GM18868 (cell line): ENCODE data around the gene BCL2L13.
"Not testable (repeated sequence)": the region's sequence is repeated elsewhere in the genome, so short reads cannot be mapped to it uniquely, and the experiment has no call there.

Experiments
- ATAC-seq: cut with Tn5 transposase; IDR thresholded peaks from one replicate; pipeline ENCODE4 v1.9.1; 2021; ENCODE audit warnings: mild to moderate bottlenecking, moderate library complexity; ENCODE audit not compliant: unreplicated experiment

BCL2L13 gene

GRCh38 chr22:17754233-17754925 is 115.8 kb downstream of the BCL2L13 start:
- ATAC-seq = no peak

- no peak for ATAC-seq
Observed at GRCh38 chr22:17761138-17761488, 122.6 kb downstream of the BCL2L13 start.

DNA sequence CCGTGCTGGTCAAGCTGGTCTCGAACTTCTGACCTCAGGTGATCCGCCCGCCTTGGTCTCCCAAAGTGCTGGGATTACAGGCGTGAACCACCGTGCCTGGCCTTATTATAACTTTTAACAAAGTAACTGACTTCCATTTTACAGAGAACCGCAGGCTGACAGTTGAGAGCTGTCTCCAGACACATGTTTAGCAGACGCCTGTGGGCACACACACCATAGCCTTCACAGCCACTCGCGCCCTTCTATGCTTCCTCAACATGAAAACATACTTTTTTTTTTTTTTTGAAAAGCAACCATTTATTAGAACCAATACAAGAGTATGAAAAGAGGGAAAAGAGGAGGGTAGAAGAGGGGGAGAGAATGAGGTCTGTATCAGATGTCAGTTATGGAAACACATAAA is 124.9 kb downstream of the BCL2L13 start:
- ATAC-seq = not testable (repeated sequence)

- ATAC-seq = no peak
Observed at GRCh38 chr22:17764036-17764435, 125.5 kb downstream of the BCL2L13 start.

- not testable (repeated sequence) for ATAC-seq
Observed at GRCh38 chr22:17764852-17765251, 126.3 kb downstream of the BCL2L13 start.

DNA sequence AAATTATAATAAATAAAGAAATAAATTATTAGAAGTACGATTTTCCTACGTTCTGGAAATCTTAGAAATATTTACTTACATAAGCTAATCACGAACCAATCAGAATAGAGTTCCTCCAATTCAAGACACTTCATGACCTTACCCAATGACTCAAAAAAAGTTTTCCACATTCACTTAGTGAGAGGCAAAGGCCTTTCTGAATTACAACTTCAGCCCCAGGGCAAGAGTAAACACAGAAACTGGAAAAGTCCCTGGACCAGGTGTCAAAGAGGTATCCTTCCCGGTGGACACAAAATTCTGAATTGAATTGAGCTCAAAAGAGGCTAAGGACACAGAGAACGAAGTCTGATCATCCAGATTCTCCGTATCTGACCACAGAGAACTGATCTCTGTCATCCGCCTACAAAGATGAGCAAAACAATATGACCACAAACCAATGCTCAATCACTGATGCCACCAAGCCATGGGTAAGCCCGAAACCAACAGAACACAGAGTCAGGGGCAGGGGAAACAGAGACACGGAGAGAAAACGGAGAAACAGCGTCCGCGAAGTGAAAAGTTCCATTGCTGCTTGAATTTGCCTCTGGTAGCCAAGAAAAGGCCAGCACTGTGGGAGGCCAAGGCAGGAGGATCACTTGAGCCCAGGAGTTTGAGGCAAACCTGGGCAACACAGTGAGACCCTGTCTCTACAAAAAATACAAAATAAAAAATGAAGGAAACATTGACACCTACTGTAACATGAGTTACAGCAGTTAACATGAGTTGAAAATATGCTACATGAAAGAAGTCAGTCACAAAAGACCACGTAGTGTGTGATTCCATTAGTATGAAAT is 128.9 kb downstream of the BCL2L13 start:
- ATAC-seq = peak; percentile 87

DNA sequence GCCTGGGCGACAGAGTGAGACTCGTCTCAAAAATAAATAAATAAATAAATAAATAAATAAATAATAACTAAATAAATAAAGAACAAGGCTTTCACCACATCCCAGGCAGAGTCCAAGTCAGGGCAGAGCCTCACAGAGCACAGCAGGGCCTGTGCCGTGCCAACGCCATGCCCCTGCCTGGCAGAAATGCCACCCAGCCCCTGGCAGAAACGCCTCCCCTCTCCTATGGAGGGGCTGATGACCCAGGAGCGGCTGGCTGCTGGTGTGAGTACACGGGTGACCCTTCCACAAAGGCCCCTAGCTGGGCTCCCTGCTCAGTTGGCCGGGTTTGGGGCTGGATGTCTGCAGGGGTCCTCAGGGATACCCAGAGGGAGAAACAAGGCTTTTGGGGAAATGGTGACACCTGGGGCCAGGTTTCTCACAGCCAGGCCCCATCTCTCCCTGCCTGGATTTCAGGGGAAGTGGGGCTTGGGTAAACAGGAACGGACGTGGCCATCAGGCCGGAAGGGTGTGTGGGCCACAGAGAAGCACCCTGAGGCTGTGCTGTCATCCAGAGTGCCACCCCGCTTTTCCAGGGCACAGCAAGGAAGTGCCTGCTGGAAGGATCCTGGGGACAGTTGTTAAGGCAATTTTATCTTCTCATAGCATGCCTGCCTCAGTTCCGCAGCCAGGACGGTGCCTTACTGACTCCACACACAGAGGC is 130.6 kb downstream of the BCL2L13 start:
- ATAC-seq = no peak

- no peak for ATAC-seq
Observed at GRCh38 chr22:17769716-17770082, 131.1 kb downstream of the BCL2L13 start.

DNA sequence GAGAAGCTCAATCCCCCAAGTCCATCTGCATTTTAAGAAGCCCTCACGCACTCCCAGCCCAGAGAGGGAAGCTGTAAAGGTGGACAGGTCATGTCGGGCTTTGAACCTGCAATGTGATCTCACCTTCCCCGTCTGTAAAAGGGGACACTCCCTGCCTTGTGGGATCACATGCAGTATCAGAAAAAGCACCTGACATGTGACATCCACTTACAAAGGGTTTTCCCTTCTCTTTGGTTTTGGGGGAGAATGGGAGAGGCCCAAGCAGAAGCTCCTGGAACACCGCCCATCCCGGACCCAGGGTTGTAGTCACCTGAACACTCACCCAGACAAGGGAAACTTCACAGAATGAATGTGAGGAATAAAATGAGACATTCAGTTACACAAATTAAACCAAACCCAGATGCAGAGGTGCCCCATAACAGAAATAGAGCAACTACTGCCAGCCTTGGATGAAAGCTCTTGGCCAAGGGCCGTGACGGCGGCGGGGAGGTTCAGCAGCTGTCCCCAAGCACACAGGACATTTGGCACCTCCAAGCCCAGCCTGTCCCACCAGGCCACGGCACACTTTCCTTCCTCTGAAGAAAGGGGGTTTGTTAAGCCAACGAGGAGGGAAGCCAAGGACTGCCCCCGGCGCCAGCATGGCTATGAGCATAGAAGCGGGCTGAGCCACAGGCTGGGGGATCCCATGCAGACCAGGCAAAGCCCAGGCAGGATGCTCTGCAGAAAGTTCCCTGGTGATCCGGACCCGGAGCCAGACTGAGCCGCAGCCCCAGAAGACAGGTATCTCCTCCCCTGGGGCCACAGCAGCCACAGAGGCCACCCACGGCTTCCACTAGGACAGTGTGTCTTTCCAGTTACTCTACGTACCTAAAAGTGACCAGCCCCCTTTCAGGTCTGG is 131.9 kb downstream of the BCL2L13 start:
- ATAC-seq = no peak

DNA sequence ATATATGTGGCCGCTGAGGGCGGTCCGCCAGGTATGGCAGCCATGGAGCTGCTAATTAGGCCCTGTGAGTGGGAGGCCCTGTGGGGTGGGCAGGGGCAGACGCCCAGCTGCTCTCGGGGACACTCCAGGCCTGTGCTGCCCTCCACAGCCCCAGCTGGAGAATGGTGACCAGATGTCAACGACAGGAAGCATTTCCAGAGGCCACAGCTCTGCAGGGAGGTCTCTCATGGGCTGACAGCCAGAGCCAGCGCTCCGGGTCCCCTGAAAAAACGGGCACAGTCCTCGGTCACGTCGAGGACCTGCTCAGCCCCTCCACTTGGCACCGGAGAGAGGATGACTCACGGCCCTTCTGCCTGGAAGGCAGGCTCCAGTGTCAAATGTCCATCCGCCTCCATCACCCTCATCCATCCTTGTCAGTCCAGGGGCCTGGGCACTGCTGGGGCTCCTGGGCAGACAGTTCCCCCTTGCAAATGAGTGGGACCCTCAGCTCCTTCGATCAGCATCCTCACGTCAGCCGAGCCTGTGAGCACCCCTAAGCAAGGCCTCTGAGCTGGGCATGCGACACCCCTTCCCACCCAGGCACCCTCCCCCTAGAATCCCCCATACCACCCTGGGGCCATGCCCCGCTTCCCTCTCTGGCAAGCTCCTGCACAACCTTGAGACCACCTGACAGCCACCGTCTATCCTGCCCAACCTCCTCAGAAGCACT is 133.8 kb downstream of the BCL2L13 start:
- no peak for ATAC-seq

- no peak for ATAC-seq
Observed at GRCh38 chr22:17772958-17773605, 134.5 kb downstream of the BCL2L13 start.

GRCh38 chr22:17773606-17774205 is 135.1 kb downstream of the BCL2L13 start:
- peak; percentile 22 for ATAC-seq

- ATAC-seq = peak; percentile 37
Observed at GRCh38 chr22:17774206-17774925, 135.8 kb downstream of the BCL2L13 start, which contains the start of gene BID. TSS of gene BID (minus strand) at chr22:17774469. CDS start at chr22:17750116, 24,353 bp downstream.

GRCh38 chr22:17774926-17775685 is 136.5 kb downstream of the BCL2L13 start:
- ATAC-seq = no peak

GRCh38 chr22:17775781-17776465 is 137.4 kb downstream of the BCL2L13 start:
- no peak for ATAC-seq

DNA sequence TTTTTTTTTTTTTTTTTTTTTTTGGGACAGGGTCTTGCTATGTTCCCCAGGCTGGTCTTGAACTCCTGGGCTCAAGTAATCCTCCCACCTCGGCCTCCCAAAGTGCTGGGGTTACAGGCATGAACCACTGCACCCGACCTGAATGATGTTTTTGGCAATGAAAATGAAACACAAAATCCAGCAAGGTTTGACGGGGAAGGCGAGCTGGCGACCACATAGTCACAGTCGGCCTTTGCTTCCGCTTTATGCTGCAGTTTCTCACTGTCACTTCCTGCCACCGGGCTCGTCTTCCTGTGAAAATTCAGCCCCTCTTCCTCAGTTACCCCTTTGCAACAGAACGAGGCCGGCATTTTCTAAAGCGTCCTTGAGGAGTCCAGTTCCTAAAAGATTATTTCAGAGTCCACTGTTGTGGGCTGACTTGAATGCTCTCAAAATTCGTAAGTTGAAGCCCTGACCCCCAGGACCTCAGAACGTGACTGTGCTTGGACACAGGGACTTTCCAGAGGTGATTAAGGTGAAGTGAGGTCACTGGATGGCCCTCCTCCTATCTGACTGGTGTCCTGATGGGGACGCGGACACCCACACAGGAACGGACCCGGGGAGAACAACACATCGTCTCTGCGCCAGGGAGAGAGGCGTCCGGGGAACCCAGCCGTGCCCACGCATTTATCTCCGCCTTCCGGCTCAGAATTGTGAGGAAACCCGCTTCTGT is 138.6 kb downstream of the BCL2L13 start:
- no peak for ATAC-seq

GRCh38 chr22:17777717-17778044 is 139.1 kb downstream of the BCL2L13 start:
- ATAC-seq = no peak
